ENCODE results near the gene CIB2.

Gene CIB2

GRCh38 chr15:78131295-78132061 lies at the start of gene CIB2:
TSS of gene CIB2 (minus strand) at chr15:78131445. CDS start at chr15:78131215, 230 bp downstream.
- peaks cover 10% of the 10 kb centered on the region for H3K4me1 ChIP-seq (ENCODE audit: control insufficient read depth, insufficient read depth, low read length)
- H3K9ac ChIP-seq (ENCODE audit: low read depth, low read length) = peak within 1 kb of the TSS; percentile 82
- peak within 1 kb of the TSS; percentile 97 for H3K4me3 ChIP-seq (ENCODE audit: low read depth, low read length)
- H3K27me3 ChIP-seq (ENCODE audit: control insufficient read depth, insufficient read depth, low read length) = no peaks in the 10 kb centered on the region
- H3K27ac ChIP-seq (ENCODE audit: low read depth, low read length) = peak within 1 kb of the TSS; percentile 62
- no peaks in the 10 kb centered on the region for H3K9me3 ChIP-seq (ENCODE audit: control insufficient read depth, insufficient read depth, low read length)
- H3K36me3 ChIP-seq (ENCODE audit: control insufficient read depth, insufficient read depth, low read length) = no peaks in the 10 kb centered on the region

- H3K36me3 ChIP-seq (ENCODE audit: control insufficient read depth, insufficient read depth, low read length) = no peaks in the 10 kb centered on the region
- no peaks in the 10 kb centered on the region for H3K27me3 ChIP-seq (ENCODE audit: control insufficient read depth, insufficient read depth, low read length)
- H3K9me3 ChIP-seq (ENCODE audit: control insufficient read depth, insufficient read depth, low read length) = no peaks in the 10 kb centered on the region
- H3K4me1 ChIP-seq (ENCODE audit: control insufficient read depth, insufficient read depth, low read length) = no peaks in the 10 kb centered on the region
- H3K4me3 ChIP-seq (ENCODE audit: low read depth, low read length) = no peak overlapping the region
- no peak overlapping the region for H3K27ac ChIP-seq (ENCODE audit: low read depth, low read length)
- no peak overlapping the region for H3K9ac ChIP-seq (ENCODE audit: low read depth, low read length)
Measured at GRCh38 chr15:78179906-78180305, 48.7 kb upstream of the CIB2 start.

- no peak overlapping the region for H3K27ac ChIP-seq (ENCODE audit: low read depth, low read length)
- no peaks in the 10 kb centered on the region for H3K36me3 ChIP-seq (ENCODE audit: control insufficient read depth, insufficient read depth, low read length)
- H3K4me1 ChIP-seq (ENCODE audit: control insufficient read depth, insufficient read depth, low read length) = no peaks in the 10 kb centered on the region
- H3K27me3 ChIP-seq (ENCODE audit: control insufficient read depth, insufficient read depth, low read length) = no peaks in the 10 kb centered on the region
- H3K9me3 ChIP-seq (ENCODE audit: control insufficient read depth, insufficient read depth, low read length) = no peaks in the 10 kb centered on the region
- H3K9ac ChIP-seq (ENCODE audit: low read depth, low read length) = no peak overlapping the region
- H3K4me3 ChIP-seq (ENCODE audit: low read depth, low read length) = no peak overlapping the region
Measured at GRCh38 chr15:78179286-78179840, 48.1 kb upstream of the CIB2 start.

GRCh38 chr15:78178064-78178463 lies 46.8 kb upstream of the CIB2 start:
- H3K9me3 ChIP-seq (ENCODE audit: control insufficient read depth, insufficient read depth, low read length) = no peaks in the 10 kb centered on the region
- H3K27me3 ChIP-seq (ENCODE audit: control insufficient read depth, insufficient read depth, low read length) = no peaks in the 10 kb centered on the region
- H3K9ac ChIP-seq (ENCODE audit: low read depth, low read length) = no peak overlapping the region
- no peaks in the 10 kb centered on the region for H3K4me1 ChIP-seq (ENCODE audit: control insufficient read depth, insufficient read depth, low read length)
- H3K36me3 ChIP-seq (ENCODE audit: control insufficient read depth, insufficient read depth, low read length) = no peaks in the 10 kb centered on the region
- H3K27ac ChIP-seq (ENCODE audit: low read depth, low read length) = no peak overlapping the region
- no peak overlapping the region for H3K4me3 ChIP-seq (ENCODE audit: low read depth, low read length)

- no peaks in the 10 kb centered on the region for H3K27me3 ChIP-seq (ENCODE audit: control insufficient read depth, insufficient read depth, low read length)
- no peak overlapping the region for H3K27ac ChIP-seq (ENCODE audit: low read depth, low read length)
- H3K4me3 ChIP-seq (ENCODE audit: low read depth, low read length) = no peak overlapping the region
- no peaks in the 10 kb centered on the region for H3K4me1 ChIP-seq (ENCODE audit: control insufficient read depth, insufficient read depth, low read length)
- H3K9me3 ChIP-seq (ENCODE audit: control insufficient read depth, insufficient read depth, low read length) = no peaks in the 10 kb centered on the region
- no peak overlapping the region for H3K9ac ChIP-seq (ENCODE audit: low read depth, low read length)
- 0 out of 2 replicates have a peak, but pooled peaks cover 3% of the 10 kb centered on the region for H3K36me3 ChIP-seq (ENCODE audit: control insufficient read depth, insufficient read depth, low read length)
Measured at GRCh38 chr15:78177447-78177873, 46.2 kb upstream of the CIB2 start.

- no peak overlapping the region for H3K27ac ChIP-seq (ENCODE audit: low read depth, low read length)
- no peaks in the 10 kb centered on the region for H3K4me1 ChIP-seq (ENCODE audit: control insufficient read depth, insufficient read depth, low read length)
- no peak overlapping the region for H3K9ac ChIP-seq (ENCODE audit: low read depth, low read length)
- H3K36me3 ChIP-seq (ENCODE audit: control insufficient read depth, insufficient read depth, low read length) = peaks cover 21% of the 10 kb centered on the region
- no peak overlapping the region for H3K4me3 ChIP-seq (ENCODE audit: low read depth, low read length)
- H3K9me3 ChIP-seq (ENCODE audit: control insufficient read depth, insufficient read depth, low read length) = no peaks in the 10 kb centered on the region
- H3K27me3 ChIP-seq (ENCODE audit: control insufficient read depth, insufficient read depth, low read length) = no peaks in the 10 kb centered on the region
Measured at GRCh38 chr15:78175330-78175729, 44.1 kb upstream of the CIB2 start.

- Histone ChIP-seq H3K4me3 (ENCODE audit: low read depth, low read length) (no peak overlapping the region), H3K27me3 (ENCODE audit: control insufficient read depth, insufficient read depth, low read length) (no peaks in the 10 kb centered on the region), H3K27ac (ENCODE audit: low read depth, low read length) (no peak overlapping the region), H3K9me3 (ENCODE audit: control insufficient read depth, insufficient read depth, low read length) (no peaks in the 10 kb centered on the region), H3K36me3 (ENCODE audit: control insufficient read depth, insufficient read depth, low read length) (peaks cover 28% of the 10 kb centered on the region), H3K4me1 (ENCODE audit: control insufficient read depth, insufficient read depth, low read length) (no peaks in the 10 kb centered on the region), H3K9ac (ENCODE audit: low read depth, low read length) (no peak overlapping the region)
Measured at GRCh38 chr15:78174401-78174800, 43.2 kb upstream of the CIB2 start.

GRCh38 chr15:78171864-78172472 lies 40.7 kb upstream of the CIB2 start:
- Histone ChIP-seq H3K4me3 (ENCODE audit: low read depth, low read length) (no peak overlapping the region), H3K4me1 (ENCODE audit: control insufficient read depth, insufficient read depth, low read length) (no peaks in the 10 kb centered on the region), H3K9me3 (ENCODE audit: control insufficient read depth, insufficient read depth, low read length) (no peaks in the 10 kb centered on the region), H3K36me3 (ENCODE audit: control insufficient read depth, insufficient read depth, low read length) (peaks cover 52% of the 10 kb centered on the region), H3K27ac (ENCODE audit: low read depth, low read length) (no peak overlapping the region), H3K27me3 (ENCODE audit: control insufficient read depth, insufficient read depth, low read length) (no peaks in the 10 kb centered on the region), H3K9ac (ENCODE audit: low read depth, low read length) (no peak overlapping the region)

- H3K9me3 ChIP-seq (ENCODE audit: control insufficient read depth, insufficient read depth, low read length) = no peaks in the 10 kb centered on the region
- no peaks in the 10 kb centered on the region for H3K4me1 ChIP-seq (ENCODE audit: control insufficient read depth, insufficient read depth, low read length)
- no peaks in the 10 kb centered on the region for H3K27me3 ChIP-seq (ENCODE audit: control insufficient read depth, insufficient read depth, low read length)
- no peak overlapping the region for H3K9ac ChIP-seq (ENCODE audit: low read depth, low read length)
- H3K4me3 ChIP-seq (ENCODE audit: low read depth, low read length) = no peak overlapping the region
- peaks cover 61% of the 10 kb centered on the region for H3K36me3 ChIP-seq (ENCODE audit: control insufficient read depth, insufficient read depth, low read length)
- H3K27ac ChIP-seq (ENCODE audit: low read depth, low read length) = no peak overlapping the region
Measured at GRCh38 chr15:78170848-78171773, 39.9 kb upstream of the CIB2 start.

GRCh38 chr15:78168608-78169007 lies 37.4 kb upstream of the CIB2 start:
- no peak overlapping the region for H3K27ac ChIP-seq (ENCODE audit: low read depth, low read length)
- H3K4me3 ChIP-seq (ENCODE audit: low read depth, low read length) = no peak overlapping the region
- H3K36me3 ChIP-seq (ENCODE audit: control insufficient read depth, insufficient read depth, low read length) = peaks cover 82% of the 10 kb centered on the region

More at GRCh38 chr15:78168608-78169007, 37.4 kb upstream of the CIB2 start:
- no peaks in the 10 kb centered on the region for H3K27me3 ChIP-seq (ENCODE audit: control insufficient read depth, insufficient read depth, low read length)
- no peaks in the 10 kb centered on the region for H3K9me3 ChIP-seq (ENCODE audit: control insufficient read depth, insufficient read depth, low read length)
- H3K9ac ChIP-seq (ENCODE audit: low read depth, low read length) = no peak overlapping the region
- H3K4me1 ChIP-seq (ENCODE audit: control insufficient read depth, insufficient read depth, low read length) = no peaks in the 10 kb centered on the region

Measured in HUES48 (cell line).